BLaER1 treated with 17β-estradiol and CSF1 and Interleukin-3, amounts not matched to agents 10 nM and 100 nM (cell line): ENCODE data around the gene FKBP6.
"Not testable (repeated sequence)": the region's sequence is repeated elsewhere in the genome, so short reads cannot be mapped to it uniquely, and the experiment has no call there.

Experiments
- H3K27ac ChIP-seq, 11 experiments: shearing (Covaris generic); formaldehyde crosslinking; 2 replicates each; pipeline ENCODE4 v1.8.1; 2022
- H3K27me3 ChIP-seq, 11 experiments: shearing (Covaris generic); formaldehyde crosslinking; 2 replicates each; pipeline ENCODE4 v1.8.1; 2022
- H3K36me3 ChIP-seq, 11 experiments: shearing (Covaris generic); formaldehyde crosslinking; 2 replicates each; pipeline ENCODE4 v1.8.1; 2022
- H3K4me1 ChIP-seq, 10 experiments: shearing (Covaris generic); formaldehyde crosslinking; 2 replicates each; pipeline ENCODE4 v1.8.1; 2022
- H3K4me2 ChIP-seq, 11 experiments: shearing (Covaris generic); formaldehyde crosslinking; 2 replicates each; pipeline ENCODE4 v1.8.1; 2022
- H3K4me3 ChIP-seq, 10 experiments: shearing (Covaris generic); formaldehyde crosslinking; 2 replicates each; pipeline ENCODE4 v1.8.1; 2022
- H3K9ac ChIP-seq, 11 experiments: shearing (Covaris generic); formaldehyde crosslinking; 2 replicates each; pipeline ENCODE4 v1.8.1; 2022
- H3K9me3 ChIP-seq, 11 experiments: shearing (Covaris generic); formaldehyde crosslinking; replicated peaks in 1 of 11; 2 replicates each; pipeline ENCODE4 v1.8.1; 2022
- H4K20me1 ChIP-seq, 11 experiments: shearing (Covaris generic); formaldehyde crosslinking; 2 replicates each; pipeline ENCODE4 v1.8.1; 2022
- Cebpa-rat ChIP-seq, 11 experiments: shearing (Covaris generic); IDR thresholded peaks; 2 replicates each; pipeline ENCODE4 v1.8.1; 2022

Gene FKBP6

GRCh38 chr7:73307436-73307835 is 20.5 kb upstream of the FKBP6 start:
- Histone ChIP-seq H3K27ac (peak overlapping the region in 7 of 11 experiments; percentile 66 to 88 (median 82); a peak in 12 of 22 replicates), H3K9ac (peak overlapping the region; percentile 77 to 92 (median 84); a peak in 19 of 22 replicates)

GRCh38 chr7:73308074-73308664 is 19.8 kb upstream of the FKBP6 start:
- no peaks in the 10 kb centered on the region for H3K27me3 ChIP-seq
- H3K4me2 ChIP-seq, result peak overlapping the region; percentile 87 to 99 (median 96)
- peak overlapping the region; percentile 74 to 91 (median 82) for H3K4me3 ChIP-seq
- peaks cover 28 to 41% (median 35%) of the 10 kb centered on the region in 11 experiments for H3K36me3 ChIP-seq
- peak overlapping the region; percentile 77 to 92 (median 84) for H3K9ac ChIP-seq
- peaks cover 0 to 19% (median 0%) of the 10 kb centered on the region in 11 experiments; a peak in 5 of 22 replicates for H4K20me1 ChIP-seq
- TF ChIP-seq Cebpa-rat (IDR thresholded peaks at IDR 0.05), result no peak
- peak overlapping the region in 10 of 11 experiments; percentile 42 to 88 (median 76); a peak in 18 of 22 replicates for H3K27ac ChIP-seq
- H3K9me3 ChIP-seq, result no peaks in the 10 kb centered on the region
- peaks cover 31 to 56% (median 51%) of the 10 kb centered on the region in 10 experiments for H3K4me1 ChIP-seq

More at GRCh38 chr7:73307436-73307835, 20.5 kb upstream of the FKBP6 start:
- TF ChIP-seq Cebpa-rat (IDR thresholded peaks at IDR 0.05), result no peak
- peaks cover 32 to 47% (median 40%) of the 10 kb centered on the region in 11 experiments for H3K36me3 ChIP-seq
- H3K4me3 ChIP-seq, result peak overlapping the region; percentile 74 to 91 (median 82)
- no peaks in the 10 kb centered on the region for H3K9me3 ChIP-seq
- no peaks in the 10 kb centered on the region for H3K27me3 ChIP-seq
- H3K4me2 ChIP-seq, result peak overlapping the region; percentile 87 to 99 (median 96)
- H4K20me1 ChIP-seq, result peaks cover 0 to 19% (median 0%) of the 10 kb centered on the region in 11 experiments; a peak in 5 of 22 replicates
- H3K4me1 ChIP-seq, result peaks cover 31 to 56% (median 51%) of the 10 kb centered on the region in 10 experiments

- H4K20me1 ChIP-seq, result peaks cover 0 to 19% (median 0%) of the 10 kb centered on the region in 11 experiments; a peak in 5 of 22 replicates
- no peaks in the 10 kb centered on the region for H3K27me3 ChIP-seq
- H3K4me2 ChIP-seq, result peak within 1 kb of the TSS; percentile 87 to 99 (median 96)
- peaks cover 23 to 35% (median 29%) of the 10 kb centered on the region in 11 experiments for H3K36me3 ChIP-seq
- H3K9me3 ChIP-seq, result no peaks in the 10 kb centered on the region
- H3K27ac ChIP-seq, result peak within 1 kb of the TSS in 10 of 11 experiments; percentile 42 to 88 (median 76); a peak in 20 of 22 replicates
- peak within 1 kb of the TSS; percentile 74 to 91 (median 82) for H3K4me3 ChIP-seq
- peaks cover 31 to 53% (median 51%) of the 10 kb centered on the region in 10 experiments for H3K4me1 ChIP-seq
- peak in 2 of 11 experiments; percentile 37 to 72; a peak in 1 of 22 replicates for TF ChIP-seq Cebpa-rat (IDR thresholded peaks at IDR 0.05)
- peak within 1 kb of the TSS; percentile 77 to 92 (median 84) for H3K9ac ChIP-seq
Measured at GRCh38 chr7:73308665-73309214, 19.2 kb upstream of the FKBP6 start, which contains the start of gene NSUN5. Gene NSUN5 (minus strand): TSS chr7:73308826. CDS start chr7:73308790, 36 bp downstream.

GRCh38 chr7:73311421-73311820 is 16.5 kb upstream of the FKBP6 start:
- not testable (repeated sequence) for H3K9ac ChIP-seq, H3K27me3 ChIP-seq, H3K4me2 ChIP-seq, H3K4me3 ChIP-seq, H3K9me3 ChIP-seq, H3K27ac ChIP-seq
- peaks cover 0 to 12% (median 0%) of the 10 kb centered on the region in 11 experiments; a peak in 3 of 22 replicates for H4K20me1 ChIP-seq
- peaks cover 20 to 28% (median 25%) of the 10 kb centered on the region in 10 experiments for H3K4me1 ChIP-seq
- peaks cover 4 to 13% (median 11%) of the 10 kb centered on the region in 11 experiments; a peak in 16 of 22 replicates for H3K36me3 ChIP-seq

- no peak overlapping the region for H3K9ac ChIP-seq
- no peaks in the 10 kb centered on the region for H3K9me3 ChIP-seq
- no peak for TF ChIP-seq Cebpa-rat (IDR thresholded peaks at IDR 0.05)
- H3K27me3 ChIP-seq, result no peaks in the 10 kb centered on the region
- no peak overlapping the region for H3K4me3 ChIP-seq
- peaks cover 7 to 12% (median 10%) of the 10 kb centered on the region in 10 experiments for H3K4me1 ChIP-seq
- no peak overlapping the region for H3K4me2 ChIP-seq
- H3K27ac ChIP-seq, result no peak overlapping the region
- H3K36me3 ChIP-seq, result no peaks in the 10 kb centered on the region; a peak in 1 of 22 replicates
- H4K20me1 ChIP-seq, result peaks cover 0 to 1% (median 0%) of the 10 kb centered on the region in 11 experiments; a peak in 1 of 22 replicates
Measured at GRCh38 chr7:73312831-73313520, 15.0 kb upstream of the FKBP6 start.

GRCh38 chr7:73313521-73313906 is 14.4 kb upstream of the FKBP6 start:
- H3K36me3 ChIP-seq, result no peaks in the 10 kb centered on the region
- H3K4me1 ChIP-seq, result peaks cover 6 to 11% (median 9%) of the 10 kb centered on the region in 10 experiments
- H3K9ac ChIP-seq, result no peak overlapping the region
- no peak overlapping the region for H3K4me2 ChIP-seq
- H3K4me3 ChIP-seq, result no peak overlapping the region
- H3K9me3 ChIP-seq, result no peaks in the 10 kb centered on the region
- H3K27ac ChIP-seq, result no peak overlapping the region
- H3K27me3 ChIP-seq, result no peaks in the 10 kb centered on the region
- TF ChIP-seq Cebpa-rat (IDR thresholded peaks at IDR 0.05), result no peak
- no peaks in the 10 kb centered on the region for H4K20me1 ChIP-seq

- Histone ChIP-seq H4K20me1 (no peaks in the 10 kb centered on the region), H3K9me3 (no peaks in the 10 kb centered on the region), H3K4me1 (peaks cover 2 to 5% (median 4%) of the 10 kb centered on the region in 10 experiments), H3K36me3 (no peaks in the 10 kb centered on the region), H3K9ac (no peak overlapping the region; a peak in 1 of 22 replicates), H3K27me3 (no peaks in the 10 kb centered on the region), H3K27ac (no peak overlapping the region), H3K4me3 (no peak overlapping the region), H3K4me2 (no peak overlapping the region)
- no peak for TF ChIP-seq Cebpa-rat (IDR thresholded peaks at IDR 0.05)
Measured at GRCh38 chr7:73314271-73314670, 13.7 kb upstream of the FKBP6 start.

GRCh38 chr7:73316521-73316920 is 11.4 kb upstream of the FKBP6 start:
- no peaks in the 10 kb centered on the region for H3K36me3 ChIP-seq
- no peak for TF ChIP-seq Cebpa-rat (IDR thresholded peaks at IDR 0.05)
- no peak overlapping the region for H3K27ac ChIP-seq
- no peak overlapping the region for H3K9ac ChIP-seq
- peaks cover 0 to 6% (median 0%) of the 10 kb centered on the region in 10 experiments; a peak in 4 of 20 replicates for H3K4me1 ChIP-seq
- H3K4me2 ChIP-seq, result no peak overlapping the region
- H3K4me3 ChIP-seq, result no peak overlapping the region
- no peaks in the 10 kb centered on the region for H3K27me3 ChIP-seq
- H3K9me3 ChIP-seq, result no peaks in the 10 kb centered on the region
- no peaks in the 10 kb centered on the region for H4K20me1 ChIP-seq

GRCh38 chr7:73318656-73319204 is 9.2 kb upstream of the FKBP6 start:
- not testable (repeated sequence) for H3K9me3 ChIP-seq, H3K4me3 ChIP-seq, H3K9ac ChIP-seq, H3K27ac ChIP-seq, H3K36me3 ChIP-seq, H3K4me2 ChIP-seq, H4K20me1 ChIP-seq, H3K27me3 ChIP-seq
- H3K4me1 ChIP-seq, result peaks cover 2 to 19% (median 6%) of the 10 kb centered on the region in 10 experiments; a peak in 19 of 20 replicates

GRCh38 chr7:73319541-73319940 is 8.4 kb upstream of the FKBP6 start:
- H3K4me1 ChIP-seq, result peaks cover 11 to 27% (median 14%) of the 10 kb centered on the region in 10 experiments
- H3K27me3 ChIP-seq, result not testable (repeated sequence)

GRCh38 chr7:73320009-73320408 is 8.0 kb upstream of the FKBP6 start:
- not testable (repeated sequence) for H3K27ac ChIP-seq, H3K4me2 ChIP-seq, H4K20me1 ChIP-seq, H3K36me3 ChIP-seq, H3K9me3 ChIP-seq, H3K9ac ChIP-seq, H3K27me3 ChIP-seq, H3K4me3 ChIP-seq
- H3K4me1 ChIP-seq, result peaks cover 14 to 29% (median 17%) of the 10 kb centered on the region in 10 experiments

More at GRCh38 chr7:73319541-73319940, 8.4 kb upstream of the FKBP6 start:
- not testable (repeated sequence) for H4K20me1 ChIP-seq, H3K36me3 ChIP-seq, H3K27ac ChIP-seq, H3K4me3 ChIP-seq, H3K4me2 ChIP-seq, H3K9me3 ChIP-seq
- 0 out of 22 replicates have a peak overlapping the region, but pooled peaks of 1 of the 11 experiments have one; percentile 24 for H3K9ac ChIP-seq
